ENCODE data around the gene E2F7. TPM values are rescaled to one million over a fixed set of nuclear protein-coding genes. Genes with fewer than 3 reads are reported as not detected.
A peak's percentile ranks its signal among the peaks of the same experiment; 100 is the strongest.

E2F7 gene
- total RNA-seq, 1 experiment from 2014 or later, result 13.1 TPM

DNA sequence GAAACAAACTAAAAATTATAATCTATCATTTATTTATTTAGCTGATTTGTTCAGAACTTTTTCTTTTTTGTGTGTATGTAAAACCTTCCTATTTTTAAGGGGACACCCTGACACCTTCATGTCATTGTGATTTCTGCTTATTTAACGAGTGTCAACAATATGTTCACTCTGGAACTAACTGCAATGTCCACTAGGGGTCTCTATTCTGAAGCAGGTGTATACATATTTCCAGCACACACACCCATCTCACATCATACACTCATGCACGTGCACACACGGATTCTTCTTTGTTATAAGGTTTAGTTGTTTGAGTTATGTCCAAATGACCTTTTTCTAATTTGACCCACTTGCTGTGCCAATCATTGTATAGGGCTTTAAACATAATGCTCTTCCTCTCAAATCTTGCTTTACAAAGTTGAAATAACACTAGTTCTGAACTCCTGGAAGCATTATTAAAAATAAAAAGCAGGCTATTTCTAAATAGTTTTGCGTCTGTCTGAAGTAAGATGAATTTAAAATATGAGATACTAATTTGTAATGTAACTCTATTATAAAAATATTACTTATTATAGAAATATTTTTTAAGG, 15.5 kb downstream of the E2F7 start:
- H3K36me3 ChIP-seq (ENCODE audit: control insufficient read depth, insufficient read depth, low read length), result peaks cover 4% of the 10 kb centered on the region; the same call in 1 of the 2 replicates
- ChIA-PET POLR2A (no interaction called here), CTCF (interaction anchor here (0.6 kb wide), 1 partner anchor 12 kb away, joined by 4 read pairs; no protein-coding TSS in a partner anchor)
- in situ Hi-C loops (cut with HindIII; ENCODE audit: low pct_unique_long_range_greater_than_20kb, low sequenced_read_pairs), result no loop called here
- no peaks in the 10 kb centered on the region for H3K27me3 ChIP-seq (ENCODE audit: control insufficient read depth, insufficient read depth, low read length)
- no TSS peak for BruUV-seq (replicated peaks)
- no peaks in the 10 kb centered on the region for H3K4me1 ChIP-seq (ENCODE audit: control insufficient read depth, insufficient read depth, low read length)
- ATAC-seq (peak; percentile 92), DNase-seq (ENCODE audit: low read depth, low spot score) (no peak)
- H3K4me3 ChIP-seq (ENCODE audit: low read depth in 2 of 2, low read length in 2 of 2), result no peak overlapping the region
- no peak overlapping the region for H3K27ac ChIP-seq (ENCODE audit: low read length)
- TF ChIP-seq, protein P1, sequence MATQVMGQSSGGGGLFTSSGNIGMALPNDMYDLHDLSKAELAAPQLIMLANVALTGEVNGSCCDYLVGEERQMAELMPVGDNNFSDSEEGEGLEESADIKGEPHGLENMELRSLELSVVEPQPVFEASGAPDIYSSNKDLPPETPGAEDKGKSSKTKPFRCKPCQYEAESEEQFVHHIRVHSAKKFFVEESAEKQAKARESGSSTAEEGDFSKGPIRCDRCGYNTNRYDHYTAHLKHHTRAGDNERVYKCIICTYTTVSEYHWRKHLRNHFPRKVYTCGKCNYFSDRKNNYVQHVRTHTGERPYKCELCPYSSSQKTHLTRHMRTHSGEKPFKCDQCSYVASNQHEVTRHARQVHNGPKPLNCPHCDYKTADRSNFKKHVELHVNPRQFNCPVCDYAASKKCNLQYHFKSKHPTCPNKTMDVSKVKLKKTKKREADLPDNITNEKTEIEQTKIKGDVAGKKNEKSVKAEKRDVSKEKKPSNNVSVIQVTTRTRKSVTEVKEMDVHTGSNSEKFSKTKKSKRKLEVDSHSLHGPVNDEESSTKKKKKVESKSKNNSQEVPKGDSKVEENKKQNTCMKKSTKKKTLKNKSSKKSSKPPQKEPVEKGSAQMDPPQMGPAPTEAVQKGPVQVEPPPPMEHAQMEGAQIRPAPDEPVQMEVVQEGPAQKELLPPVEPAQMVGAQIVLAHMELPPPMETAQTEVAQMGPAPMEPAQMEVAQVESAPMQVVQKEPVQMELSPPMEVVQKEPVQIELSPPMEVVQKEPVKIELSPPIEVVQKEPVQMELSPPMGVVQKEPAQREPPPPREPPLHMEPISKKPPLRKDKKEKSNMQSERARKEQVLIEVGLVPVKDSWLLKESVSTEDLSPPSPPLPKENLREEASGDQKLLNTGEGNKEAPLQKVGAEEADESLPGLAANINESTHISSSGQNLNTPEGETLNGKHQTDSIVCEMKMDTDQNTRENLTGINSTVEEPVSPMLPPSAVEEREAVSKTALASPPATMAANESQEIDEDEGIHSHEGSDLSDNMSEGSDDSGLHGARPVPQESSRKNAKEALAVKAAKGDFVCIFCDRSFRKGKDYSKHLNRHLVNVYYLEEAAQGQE (IDR thresholded peaks at IDR 0.05; ENCODE audit: insufficient read depth in 1 of 2, low read depth in 2 of 2, low read length in 1 of 2), result no peak
- TF ChIP-seq, protein P2, sequence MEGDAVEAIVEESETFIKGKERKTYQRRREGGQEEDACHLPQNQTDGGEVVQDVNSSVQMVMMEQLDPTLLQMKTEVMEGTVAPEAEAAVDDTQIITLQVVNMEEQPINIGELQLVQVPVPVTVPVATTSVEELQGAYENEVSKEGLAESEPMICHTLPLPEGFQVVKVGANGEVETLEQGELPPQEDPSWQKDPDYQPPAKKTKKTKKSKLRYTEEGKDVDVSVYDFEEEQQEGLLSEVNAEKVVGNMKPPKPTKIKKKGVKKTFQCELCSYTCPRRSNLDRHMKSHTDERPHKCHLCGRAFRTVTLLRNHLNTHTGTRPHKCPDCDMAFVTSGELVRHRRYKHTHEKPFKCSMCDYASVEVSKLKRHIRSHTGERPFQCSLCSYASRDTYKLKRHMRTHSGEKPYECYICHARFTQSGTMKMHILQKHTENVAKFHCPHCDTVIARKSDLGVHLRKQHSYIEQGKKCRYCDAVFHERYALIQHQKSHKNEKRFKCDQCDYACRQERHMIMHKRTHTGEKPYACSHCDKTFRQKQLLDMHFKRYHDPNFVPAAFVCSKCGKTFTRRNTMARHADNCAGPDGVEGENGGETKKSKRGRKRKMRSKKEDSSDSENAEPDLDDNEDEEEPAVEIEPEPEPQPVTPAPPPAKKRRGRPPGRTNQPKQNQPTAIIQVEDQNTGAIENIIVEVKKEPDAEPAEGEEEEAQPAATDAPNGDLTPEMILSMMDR (IDR thresholded peaks at IDR 0.05), result peak; percentile 78; the same call in 1 of the 2 replicates
- H3K9me3 ChIP-seq (ENCODE audit: control insufficient read depth, insufficient read depth, low read depth, low read length), result no peaks in the 10 kb centered on the region
- intact Hi-C loops (cut with micrococcal nuclease; ENCODE audit: unreplicated experiment), result loop anchor here (5.0 kb wide), 1 partner anchor 632 kb away; no protein-coding TSS in a partner anchor

DNA sequence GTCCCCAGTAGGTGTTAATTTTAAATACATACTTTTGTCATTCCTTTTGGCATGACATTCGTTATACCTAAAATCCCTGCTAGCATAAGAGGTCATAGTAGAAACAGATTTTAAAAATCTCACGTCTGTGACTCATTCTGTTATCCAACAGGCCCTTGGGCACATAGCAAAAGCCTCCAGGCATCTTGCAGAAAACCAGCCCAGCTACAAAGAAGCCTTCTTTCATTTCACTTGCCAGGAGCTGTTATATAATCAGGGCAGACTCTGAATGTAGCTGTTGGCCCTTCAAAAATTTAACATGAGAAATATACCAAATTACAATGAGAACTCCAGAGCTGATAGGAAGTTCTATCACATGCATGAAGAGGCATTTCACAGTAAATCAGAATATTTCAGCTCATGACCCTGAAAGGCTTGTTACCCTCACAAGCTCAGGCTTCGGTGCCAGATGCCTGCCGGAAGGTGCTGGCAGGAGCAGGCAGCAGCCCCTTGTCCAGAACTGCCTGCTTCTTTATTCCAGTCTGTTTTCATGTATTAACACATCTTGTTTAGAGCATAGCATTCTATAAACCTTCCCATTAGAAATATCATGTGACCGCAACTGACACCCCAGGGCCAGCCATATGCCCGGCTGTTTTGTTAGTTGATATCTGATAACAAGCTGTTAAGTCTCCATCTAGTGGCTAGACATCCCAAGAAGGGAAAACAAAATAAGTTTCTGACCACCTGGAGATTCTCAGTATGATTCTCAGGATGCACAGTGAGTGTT, 17.8 kb downstream of the E2F7 start:
- Histone ChIP-seq H3K27ac (ENCODE audit: low read length) (no peak overlapping the region), H3K4me3 (ENCODE audit: low read depth in 2 of 2, low read length in 2 of 2) (no peak overlapping the region), H3K36me3 (ENCODE audit: control insufficient read depth, insufficient read depth, low read length) (peaks cover 5% of the 10 kb centered on the region; the same call in 1 of the 2 replicates), H3K9me3 (ENCODE audit: control insufficient read depth, insufficient read depth, low read depth, low read length) (no peaks in the 10 kb centered on the region), H3K27me3 (ENCODE audit: control insufficient read depth, insufficient read depth, low read length) (no peaks in the 10 kb centered on the region), H3K4me1 (ENCODE audit: control insufficient read depth, insufficient read depth, low read length) (no peaks in the 10 kb centered on the region)
- intact Hi-C loops (cut with micrococcal nuclease; ENCODE audit: unreplicated experiment) (loop anchor here (5.0 kb wide), 1 partner anchor 635 kb away; no protein-coding TSS in a partner anchor), in situ Hi-C loops (cut with HindIII; ENCODE audit: low pct_unique_long_range_greater_than_20kb, low sequenced_read_pairs) (no loop called here)
- DNase-seq (ENCODE audit: low read depth, low spot score), result no peak
- TF ChIP-seq, protein P2 (IDR thresholded peaks at IDR 0.05), result peak; percentile 23; the same call in 1 of the 2 replicates
- TF ChIP-seq, protein P1 (IDR thresholded peaks at IDR 0.05; ENCODE audit: insufficient read depth in 1 of 2, low read depth in 2 of 2, low read length in 1 of 2), result no peak
- POLR2A ChIA-PET, result no interaction called here
- CTCF ChIA-PET, result no interaction called here
- ATAC-seq, result no peak
- no TSS peak for BruUV-seq (replicated peaks)

All from Panc1 (cell line).